A549 (cell line): ENCODE data around the gene CACNG5.

Experiments
- RCOR1 ChIP-seq: fragments of 150-350 bp; IDR thresholded peaks from 2 replicates; pipeline ENCODE4 v1.6.1; 2014; ENCODE audit warnings: antibody characterized with exemption, low read length, low read depth
- TF ChIP-seq, protein P1 (sequence below): fragments of >200 bp; sonication (Bioruptor Twin); formaldehyde crosslinking; IDR thresholded peaks from 3 replicates; pipeline ENCODE4 v1.5.1; 2016
- TF ChIP-seq, protein P2 (sequence below): IDR thresholded peaks from 2 replicates; pipeline ENCODE4 v1.6.1; 2012

- TF ChIP-seq, protein P1, sequence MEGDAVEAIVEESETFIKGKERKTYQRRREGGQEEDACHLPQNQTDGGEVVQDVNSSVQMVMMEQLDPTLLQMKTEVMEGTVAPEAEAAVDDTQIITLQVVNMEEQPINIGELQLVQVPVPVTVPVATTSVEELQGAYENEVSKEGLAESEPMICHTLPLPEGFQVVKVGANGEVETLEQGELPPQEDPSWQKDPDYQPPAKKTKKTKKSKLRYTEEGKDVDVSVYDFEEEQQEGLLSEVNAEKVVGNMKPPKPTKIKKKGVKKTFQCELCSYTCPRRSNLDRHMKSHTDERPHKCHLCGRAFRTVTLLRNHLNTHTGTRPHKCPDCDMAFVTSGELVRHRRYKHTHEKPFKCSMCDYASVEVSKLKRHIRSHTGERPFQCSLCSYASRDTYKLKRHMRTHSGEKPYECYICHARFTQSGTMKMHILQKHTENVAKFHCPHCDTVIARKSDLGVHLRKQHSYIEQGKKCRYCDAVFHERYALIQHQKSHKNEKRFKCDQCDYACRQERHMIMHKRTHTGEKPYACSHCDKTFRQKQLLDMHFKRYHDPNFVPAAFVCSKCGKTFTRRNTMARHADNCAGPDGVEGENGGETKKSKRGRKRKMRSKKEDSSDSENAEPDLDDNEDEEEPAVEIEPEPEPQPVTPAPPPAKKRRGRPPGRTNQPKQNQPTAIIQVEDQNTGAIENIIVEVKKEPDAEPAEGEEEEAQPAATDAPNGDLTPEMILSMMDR, result no peak
- TF ChIP-seq, protein P2, sequence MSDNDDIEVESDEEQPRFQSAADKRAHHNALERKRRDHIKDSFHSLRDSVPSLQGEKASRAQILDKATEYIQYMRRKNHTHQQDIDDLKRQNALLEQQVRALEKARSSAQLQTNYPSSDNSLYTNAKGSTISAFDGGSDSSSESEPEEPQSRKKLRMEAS, result no peak
- no peak for TF ChIP-seq RCOR1
Measured at GRCh38 chr17:66925811-66926500, 91.0 kb downstream of the CACNG5 start.
